MCF 10A (cell line): ENCODE data around the gene IFI27. TPM values are rescaled to one million over a fixed set of nuclear protein-coding genes. Genes with fewer than 3 reads are reported as not detected.

Experiments
- BruUV-seq: library from RNA; stranded (reverse); fragments of 400-500 nt; replicated peaks from 2 replicates; lab custom pipeline; 2021; lab: Mats Ljungman, UMichigan
- CTCF ChIA-PET: fragments of 300-600 bp; sonication (Branson Sonifier 250); formaldehyde crosslinking; extraction: SDS; loops from one replicate; lab custom pipeline; 2021; ENCODE audit warnings: antibody characterized with exemption, inconsistent platforms; lab: Yijun Ruan, JAX
- POLR2A ChIA-PET: fragments of 300-600, 350-650 bp; sonication (Branson Sonifier 250); formaldehyde crosslinking; extraction: SDS; loops from one replicate; lab custom pipeline; 2020; ENCODE audit warnings: antibody characterized with exemption, inconsistent platforms; lab: Yijun Ruan, JAX
- DNase-seq: peaks from one replicate; pipeline ENCODE4 v3.0.0-alpha.2; 2018; ENCODE audit not compliant: unreplicated experiment
- H3K27ac Mint-ChIP-seq: one replicate; pipeline ENCODE4 v1.8.0; 2022; ENCODE audit warnings: mild to moderate bottlenecking, low read depth, mixed read lengths; ENCODE audit not compliant: unreplicated experiment
- H3K27me3 Mint-ChIP-seq: one replicate; pipeline ENCODE4 v1.8.0; 2022; ENCODE audit warnings: mixed read lengths; ENCODE audit not compliant: insufficient read depth, unreplicated experiment
- H3K36me3 Mint-ChIP-seq: one replicate; pipeline ENCODE4 v1.8.0; 2022; ENCODE audit warnings: mild to moderate bottlenecking, moderate library complexity, mixed read lengths; ENCODE audit not compliant: insufficient read depth, unreplicated experiment
- H3K4me1 Mint-ChIP-seq: one replicate; pipeline ENCODE4 v1.8.0; 2022; ENCODE audit warnings: mixed read lengths; ENCODE audit not compliant: insufficient read depth, unreplicated experiment
- H3K4me3 Mint-ChIP-seq: one replicate; pipeline ENCODE4 v1.8.0; 2022; ENCODE audit warnings: mild to moderate bottlenecking, moderate library complexity, mixed read lengths; ENCODE audit not compliant: unreplicated experiment
- H3K9me3 Mint-ChIP-seq: one replicate; pipeline ENCODE4 v1.8.0; 2022; ENCODE audit warnings: mixed read lengths; ENCODE audit not compliant: unreplicated experiment
- intact Hi-C: fragments of 100-400 bp; cut with micrococcal nuclease; formaldehyde crosslinking; loops from 2 replicates; pipeline ENCODE4 v1.14.1; 2022
- total RNA-seq: library from RNA; stranded (reverse); gene quantifications from 2 replicates; pipeline ENCODE4 v1.2.3, GENCODE V29; 2022
- TF ChIP-seq, protein P1 (sequence below): fragments of 200-600 bp; IDR thresholded peaks from one replicate; pipeline ENCODE4 v1.8.0; 2022; ENCODE audit warnings: antibody characterized with exemption, mild to moderate bottlenecking; ENCODE audit not compliant: unreplicated experiment

The IFI27 gene
- total RNA-seq, 1 experiment from 2014 or later = 0.63 TPM

DNA sequence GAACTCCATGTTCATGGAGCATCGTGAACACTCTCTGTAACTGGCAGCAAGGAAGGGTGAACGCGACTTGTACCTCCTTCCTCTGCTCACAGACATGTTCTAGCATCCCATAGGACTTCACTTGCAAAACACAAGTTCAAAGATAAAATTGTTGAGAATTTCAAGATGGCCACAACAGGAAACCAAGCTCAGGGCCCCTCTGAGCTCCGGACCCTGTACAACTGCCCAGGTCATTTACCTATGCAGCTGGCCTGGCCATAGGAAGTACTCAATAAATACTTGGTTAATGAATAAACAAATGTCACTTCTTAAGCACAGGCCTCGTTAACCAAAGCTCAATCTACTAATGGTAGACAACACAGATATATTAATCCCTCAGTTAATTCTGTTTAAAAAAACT lies 51.9 kb downstream of the IFI27 start:
- Mint-ChIP-seq H3K27ac (no peak overlapping the region), H3K27me3 (peaks cover 27% of the 10 kb centered on the region), H3K36me3 (no peaks in the 10 kb centered on the region), H3K4me3 (no peak overlapping the region), H3K4me1 (no peaks in the 10 kb centered on the region), H3K9me3 (no peaks in the 10 kb centered on the region)
- TF ChIP-seq, protein P1, sequence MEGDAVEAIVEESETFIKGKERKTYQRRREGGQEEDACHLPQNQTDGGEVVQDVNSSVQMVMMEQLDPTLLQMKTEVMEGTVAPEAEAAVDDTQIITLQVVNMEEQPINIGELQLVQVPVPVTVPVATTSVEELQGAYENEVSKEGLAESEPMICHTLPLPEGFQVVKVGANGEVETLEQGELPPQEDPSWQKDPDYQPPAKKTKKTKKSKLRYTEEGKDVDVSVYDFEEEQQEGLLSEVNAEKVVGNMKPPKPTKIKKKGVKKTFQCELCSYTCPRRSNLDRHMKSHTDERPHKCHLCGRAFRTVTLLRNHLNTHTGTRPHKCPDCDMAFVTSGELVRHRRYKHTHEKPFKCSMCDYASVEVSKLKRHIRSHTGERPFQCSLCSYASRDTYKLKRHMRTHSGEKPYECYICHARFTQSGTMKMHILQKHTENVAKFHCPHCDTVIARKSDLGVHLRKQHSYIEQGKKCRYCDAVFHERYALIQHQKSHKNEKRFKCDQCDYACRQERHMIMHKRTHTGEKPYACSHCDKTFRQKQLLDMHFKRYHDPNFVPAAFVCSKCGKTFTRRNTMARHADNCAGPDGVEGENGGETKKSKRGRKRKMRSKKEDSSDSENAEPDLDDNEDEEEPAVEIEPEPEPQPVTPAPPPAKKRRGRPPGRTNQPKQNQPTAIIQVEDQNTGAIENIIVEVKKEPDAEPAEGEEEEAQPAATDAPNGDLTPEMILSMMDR = no peak
- intact Hi-C loops = no loop called here
- POLR2A ChIA-PET = interaction anchor here (0.6 to 1.0 kb wide), 2 partner anchors 13 to 26 kb away, joined by 3 to 4 read pairs; no protein-coding TSS in a partner anchor
- CTCF ChIA-PET = interaction anchor here (0.6 to 0.8 kb wide), 3 partner anchors 30 to 109 kb away, joined by 3 to 5 read pairs (median 4); no protein-coding TSS in a partner anchor
- no TSS peak for BruUV-seq
- no peak for DNase-seq

DNA sequence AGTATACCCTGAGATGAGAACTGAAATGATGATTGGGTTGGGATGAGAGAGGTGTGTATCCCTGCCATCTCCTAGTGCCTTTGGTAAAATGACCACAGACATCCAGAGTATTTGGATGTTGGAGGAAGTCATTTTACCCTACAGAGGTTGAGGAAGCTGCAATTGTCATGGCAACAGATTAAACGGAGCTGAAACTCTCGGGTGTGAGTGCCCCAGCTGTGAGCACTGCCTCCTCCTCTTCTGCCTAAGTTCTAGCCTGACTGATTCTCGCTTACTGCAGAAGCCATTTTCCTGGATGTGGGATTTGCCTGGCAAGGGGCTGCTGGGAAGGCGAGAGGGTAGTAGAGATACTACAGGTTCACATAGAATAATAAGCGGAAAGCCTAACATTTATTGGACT lies 53.3 kb downstream of the IFI27 start:
- Mint-ChIP-seq H3K4me3 (no peak overlapping the region), H3K36me3 (no peaks in the 10 kb centered on the region), H3K27ac (no peak overlapping the region), H3K9me3 (no peaks in the 10 kb centered on the region), H3K4me1 (no peaks in the 10 kb centered on the region), H3K27me3 (peaks cover 14% of the 10 kb centered on the region)
- CTCF ChIA-PET = interaction anchor here (0.8 to 1.0 kb wide), 2 partner anchors 27 to 128 kb away, joined by 4 read pairs; no protein-coding TSS in a partner anchor
- intact Hi-C loops = no loop called here
- no peak for DNase-seq
- TF ChIP-seq, protein P1 = no peak
- no TSS peak for BruUV-seq
- POLR2A ChIA-PET = no interaction called here

DNA sequence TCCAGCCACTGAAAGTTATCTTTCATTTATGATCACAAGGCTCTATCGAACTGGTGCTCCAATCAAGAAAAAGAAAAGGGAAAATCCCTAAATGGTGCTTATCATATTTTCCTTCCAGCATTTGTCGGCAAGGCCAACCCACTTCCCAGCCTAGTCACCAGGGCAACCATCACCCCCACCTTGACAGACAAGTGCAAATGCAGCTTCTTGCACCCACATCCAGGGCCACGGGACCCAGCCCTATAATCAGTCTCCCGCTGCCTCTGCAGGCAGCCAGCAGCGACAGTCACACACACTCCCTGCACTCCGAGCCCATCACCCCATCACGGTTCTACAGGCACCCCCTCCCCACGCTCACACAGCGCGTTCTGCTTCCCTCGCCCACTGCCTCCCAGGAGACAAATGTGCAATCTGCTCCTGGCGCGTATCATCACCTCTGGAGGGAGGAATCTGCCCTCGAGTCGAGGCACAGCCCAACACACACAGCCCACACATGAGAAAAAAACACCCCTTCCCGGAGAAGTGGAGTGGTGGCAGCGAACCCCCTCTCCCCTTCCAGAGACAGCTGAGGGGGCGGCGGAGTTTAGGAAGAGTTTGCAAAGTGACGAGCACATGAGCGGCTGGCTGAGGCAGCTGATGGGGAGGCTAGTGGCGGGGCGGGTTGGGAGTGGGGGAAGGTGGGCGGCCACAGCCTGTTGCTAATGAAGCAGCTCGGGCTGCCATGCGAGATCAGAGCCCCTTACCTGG lies 54.3 kb downstream of the IFI27 start:
- no peak overlapping the region for H3K4me3 Mint-ChIP-seq
- intact Hi-C loops = no loop called here
- BruUV-seq = no TSS peak
- ChIA-PET CTCF (interaction anchor here (0.6 to 1.0 kb wide), 4 partner anchors 28 to 477 kb away, joined by 3 to 4 read pairs (median 4); no protein-coding TSS in a partner anchor), POLR2A (no interaction called here)
- no peak overlapping the region for H3K27ac Mint-ChIP-seq
- no peaks in the 10 kb centered on the region for H3K4me1 Mint-ChIP-seq
- H3K36me3 Mint-ChIP-seq = no peaks in the 10 kb centered on the region
- TF ChIP-seq, protein P1 = no peak
- H3K9me3 Mint-ChIP-seq = no peaks in the 10 kb centered on the region
- no peak for DNase-seq
- peaks cover 3% of the 10 kb centered on the region for H3K27me3 Mint-ChIP-seq

DNA sequence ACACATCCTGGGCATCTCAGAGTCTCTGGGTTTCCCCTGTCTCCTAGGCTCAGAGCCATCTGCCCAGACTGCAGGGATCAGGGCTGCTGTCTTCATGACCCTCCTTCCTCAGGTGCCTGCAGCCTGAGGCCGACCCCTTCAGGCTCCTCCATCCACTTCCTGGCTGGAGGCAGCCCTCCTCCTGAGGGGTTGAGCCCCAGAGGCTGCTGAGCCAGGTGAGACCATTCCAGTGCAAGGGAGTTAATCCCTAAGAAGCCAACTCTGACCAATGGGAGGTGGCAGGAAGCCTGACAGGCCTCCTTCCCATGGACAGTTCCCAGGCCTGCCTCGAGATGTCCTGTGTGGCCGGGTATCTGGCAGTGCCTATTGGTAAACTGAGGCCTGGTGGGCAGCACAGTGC lies 55.2 kb downstream of the IFI27 start:
- no peaks in the 10 kb centered on the region for H3K9me3 Mint-ChIP-seq
- no peaks in the 10 kb centered on the region for H3K4me1 Mint-ChIP-seq
- no peaks in the 10 kb centered on the region for H3K36me3 Mint-ChIP-seq
- ChIA-PET POLR2A (no interaction called here), CTCF (interaction anchor here (0.7 kb wide), 1 partner anchor 478 kb away, joined by 3 read pairs; no protein-coding TSS in a partner anchor)
- H3K4me3 Mint-ChIP-seq = no peak overlapping the region
- TF ChIP-seq, protein P1 = no peak
- no peak overlapping the region for H3K27ac Mint-ChIP-seq
- no TSS peak for BruUV-seq
- no peak for DNase-seq
- H3K27me3 Mint-ChIP-seq = no peaks in the 10 kb centered on the region
- intact Hi-C loops = no loop called here

Other genes with a start within 250 kb of the IFI27 start
- not detected in 2 replicates for gene FAM181A, start 183.4 kb upstream of the IFI27 start, total RNA-seq
- not detected in 2 replicates for gene ASB2, start 134.2 kb upstream of the IFI27 start, total RNA-seq
- not detected in 2 replicates for gene CCDC197, start 113.4 kb upstream of the IFI27 start, total RNA-seq
- 1.2 and 1.8 TPM in 2 replicates for gene OTUB2, start 84.4 kb upstream of the IFI27 start, total RNA-seq
- gene DDX24, start 29.5 kb upstream of the IFI27 start, total RNA-seq = 126 and 135 TPM in 2 replicates
- 18.4 and 20.2 TPM in 2 replicates for gene IFI27L1, start 29.4 kb upstream of the IFI27 start, total RNA-seq
- gene IFI27L2, start 18.9 kb downstream of the IFI27 start, total RNA-seq = 44.3 and 59.3 TPM in 2 replicates
- gene PPP4R4, start 63.6 kb downstream of the IFI27 start, total RNA-seq = 0.66 and 0.91 TPM in 2 replicates
- not detected in 2 replicates for gene SERPINA10, start 182.5 kb downstream of the IFI27 start, total RNA-seq
- not detected in 2 replicates for gene SERPINA6, start 212.6 kb downstream of the IFI27 start, total RNA-seq